NCI-H1092 (cell line): ENCODE data around the gene EMCN.
"Not testable (repeated sequence)": the region's sequence is repeated elsewhere in the genome, so short reads cannot be mapped to it uniquely, and the experiment has no call there.

ENCODE experiments used
- DNase-seq: peaks from one replicate; lab custom pipeline; 2025; lab: John Stamatoyannopoulos, UW

EMCN gene

DNA sequence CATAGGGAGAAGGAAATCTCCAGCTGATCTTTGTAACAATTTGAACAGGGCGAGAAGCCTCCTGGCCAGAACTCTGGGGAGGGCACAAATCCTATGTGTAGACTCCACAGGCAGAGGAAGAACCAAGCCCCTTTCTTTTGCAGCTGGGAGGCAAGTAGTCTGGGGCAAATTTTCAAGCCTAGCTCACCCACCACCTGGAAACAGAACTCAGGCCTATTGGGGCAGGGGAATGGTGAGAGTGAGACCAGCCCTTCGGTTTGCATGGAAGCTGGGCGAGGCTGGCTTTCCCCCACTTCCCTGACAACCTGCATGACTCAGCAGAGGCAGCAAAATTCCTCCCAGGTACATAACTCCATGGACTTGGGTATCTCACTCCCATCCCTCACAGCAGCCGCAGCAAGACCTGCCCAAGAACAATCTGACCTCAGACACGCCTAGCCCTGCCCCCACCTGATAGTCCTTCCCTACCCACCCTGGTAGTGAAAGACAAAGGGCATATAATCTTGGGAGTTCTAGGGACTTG lies 138.2 kb downstream of the EMCN start:
- no peak for DNase-seq

DNA sequence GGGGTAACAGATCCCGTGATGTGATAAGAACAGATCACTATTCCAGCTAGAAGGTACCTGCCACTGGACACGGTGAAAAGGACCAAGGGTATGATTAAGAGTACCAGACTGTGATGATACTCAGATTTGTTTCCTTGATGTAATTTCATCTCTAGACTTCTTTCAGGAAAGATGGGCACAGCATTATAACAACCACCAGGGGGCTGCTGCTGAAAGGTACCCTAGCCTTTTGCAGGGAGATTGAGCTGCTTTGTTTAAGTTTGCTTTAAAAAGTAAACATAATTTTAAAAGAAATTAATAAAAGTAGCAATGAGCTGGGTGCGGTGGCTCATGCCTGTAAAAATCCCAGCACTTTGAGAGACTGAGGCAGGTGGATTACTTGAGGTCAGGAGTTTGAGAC lies 145.4 kb downstream of the EMCN start:
- no peak for DNase-seq

DNA sequence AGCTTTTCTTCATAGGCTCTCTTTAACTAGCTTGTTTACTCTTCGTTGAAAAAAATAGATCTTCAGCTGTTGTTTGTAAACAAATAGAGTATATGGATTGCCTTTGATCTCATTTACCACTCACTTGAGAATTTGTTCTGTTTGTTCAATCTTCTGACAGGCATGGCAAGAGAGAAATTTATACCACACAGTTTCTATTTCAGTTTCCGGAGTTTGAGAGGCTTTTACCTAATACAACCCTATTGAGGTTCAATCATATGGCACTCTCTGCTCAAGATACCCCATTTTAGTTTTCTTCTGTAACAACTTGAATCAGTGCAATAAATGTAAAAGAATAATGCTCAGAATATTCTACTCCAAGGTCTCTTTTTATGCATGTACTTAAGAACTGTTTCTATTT lies 148.0 kb downstream of the EMCN start:
- no peak for DNase-seq

DNA sequence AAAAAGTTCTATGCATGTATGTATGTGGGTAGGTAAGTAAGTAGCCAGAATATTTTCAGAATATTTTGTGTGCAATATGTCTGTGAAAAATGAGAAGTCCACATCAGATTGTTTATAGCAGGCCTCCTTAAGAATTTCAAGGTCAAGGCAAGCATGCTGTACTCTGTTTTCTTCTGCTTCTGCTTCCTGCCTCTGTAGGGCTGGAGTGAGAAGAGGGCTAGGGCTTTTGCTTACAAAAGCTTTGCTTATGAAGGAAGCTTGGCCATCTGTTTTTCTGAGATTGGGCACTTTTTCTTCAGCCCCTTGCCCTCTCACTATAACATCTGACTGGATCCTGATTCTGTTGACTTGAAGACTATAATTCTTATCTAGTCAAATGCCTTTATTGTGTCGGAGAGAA lies 150.4 kb downstream of the EMCN start:
- DNase-seq = no peak

- no peak for DNase-seq
Observed at GRCh38 chr4:100366213-100366612, 151.6 kb downstream of the EMCN start.

GRCh38 chr4:100362366-100362765 lies 155.5 kb downstream of the EMCN start:
- DNase-seq = no peak

- DNase-seq = no peak
Observed at GRCh38 chr4:100361336-100361735, 156.5 kb downstream of the EMCN start.

- DNase-seq = no peak
Observed at GRCh38 chr4:100360211-100360610, 157.6 kb downstream of the EMCN start.

DNA sequence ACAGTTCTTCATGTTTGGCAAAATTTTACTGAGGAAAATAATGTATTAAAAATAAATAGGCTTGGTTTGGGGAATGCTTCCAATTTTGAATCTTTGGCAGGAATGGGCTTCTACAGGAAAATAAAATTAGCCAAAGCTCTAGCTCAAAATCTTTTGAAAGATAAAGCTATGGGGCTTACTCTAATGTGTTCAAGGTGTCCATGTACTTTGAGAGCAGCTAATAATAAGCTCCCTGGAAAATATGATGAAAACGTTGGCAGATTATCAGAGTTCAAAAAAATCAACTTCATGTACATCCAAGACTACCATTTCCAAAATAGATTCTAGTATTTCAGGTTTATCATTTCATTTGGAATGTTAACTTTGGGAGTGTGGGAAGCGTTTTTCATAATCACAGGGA lies 158.4 kb downstream of the EMCN start:
- no peak for DNase-seq

DNA sequence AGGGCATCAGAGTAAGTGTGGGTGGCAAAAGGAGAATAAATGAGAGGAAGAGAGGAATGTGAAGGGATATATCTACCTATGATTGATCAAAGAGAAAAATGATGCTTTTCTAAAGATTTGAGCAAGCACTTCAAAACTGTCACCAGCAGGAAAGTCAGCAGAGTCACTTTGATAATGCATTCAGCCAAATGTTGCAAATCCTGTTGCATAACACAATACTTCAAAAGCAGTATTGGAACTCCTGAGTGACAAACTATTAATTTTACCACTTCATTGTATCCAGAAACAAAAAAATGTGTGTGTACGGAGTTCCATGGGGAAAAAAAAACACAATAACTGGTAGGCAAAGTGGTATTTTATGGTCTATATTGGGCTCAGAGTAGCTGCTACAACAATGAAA lies 160.3 kb downstream of the EMCN start:
- DNase-seq = no peak

GRCh38 chr4:100356172-100356571 lies 161.7 kb downstream of the EMCN start:
- DNase-seq = no peak

DNA sequence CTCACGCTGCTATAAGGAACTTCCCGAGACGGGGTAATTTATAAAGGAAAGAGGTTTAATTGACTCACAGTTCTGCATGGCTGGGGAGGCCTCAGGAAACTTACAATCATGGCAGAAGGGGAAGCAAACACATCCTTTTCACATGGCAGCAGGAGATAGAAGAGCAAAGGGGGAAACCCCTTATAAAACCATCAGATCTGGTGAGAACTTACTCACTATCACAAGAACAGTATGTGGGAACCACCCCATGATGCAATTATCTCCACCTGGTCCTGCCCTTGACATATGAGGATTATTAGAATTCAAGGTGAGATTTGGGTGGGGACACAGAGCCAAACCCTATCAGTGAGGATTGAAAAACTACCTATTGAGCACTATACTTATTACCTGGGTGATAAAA lies 165.5 kb downstream of the EMCN start:
- not testable (repeated sequence) for DNase-seq

DNA sequence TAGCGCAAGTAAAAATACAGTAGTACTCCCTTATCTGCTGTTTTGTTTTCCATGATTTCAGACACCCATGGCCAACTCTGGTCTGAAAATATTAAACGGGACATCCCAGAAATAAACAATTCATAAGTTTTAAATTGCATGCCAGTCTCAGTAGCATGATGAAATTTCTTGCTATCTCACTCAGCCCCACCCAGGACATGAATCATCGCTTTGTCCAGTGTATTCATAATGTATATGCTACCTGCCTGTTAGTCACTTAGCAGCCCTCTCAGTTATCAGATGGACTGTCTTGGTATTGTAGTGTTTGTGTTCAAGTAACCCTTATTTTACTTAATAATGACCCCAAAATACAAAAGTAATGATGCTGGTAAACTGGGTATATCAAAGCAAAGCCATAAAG lies 169.3 kb downstream of the EMCN start:
- DNase-seq = no peak

- DNase-seq = no peak
Observed at GRCh38 chr4:100347241-100347640, 170.6 kb downstream of the EMCN start.

DNA sequence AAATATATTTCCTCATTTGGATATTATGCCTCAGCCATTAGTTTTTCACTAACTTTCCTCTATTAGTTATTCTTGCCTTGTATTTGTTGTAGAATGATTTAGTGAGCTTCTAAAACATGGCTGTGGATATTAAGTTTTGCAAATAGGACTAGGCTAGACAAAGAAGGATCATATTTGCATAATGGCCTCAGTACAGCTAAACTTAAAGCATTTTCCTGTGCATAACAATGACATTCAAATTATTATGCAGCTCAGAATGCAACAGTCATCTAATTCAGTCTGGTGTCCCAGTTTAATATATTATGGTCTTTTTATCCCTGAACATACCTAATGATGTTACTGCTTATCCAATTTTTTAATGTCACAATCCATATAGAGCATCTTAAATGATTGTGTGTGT lies 172.2 kb downstream of the EMCN start:
- DNase-seq = no peak
